IPS DF 6.9 (cell line): ENCODE results near the gene CCDC85C.

Experiments used
- DNase-seq: peaks from one replicate; pipeline ENCODE4 v3.0.0-alpha.2; 2013; ENCODE audit warnings: low read depth, low spot score
- H3K27ac ChIP-seq: one replicate; pipeline ENCODE4 v1.5.1; 2013; ENCODE audit warnings: low read length, control low read depth
- H3K27me3 ChIP-seq: 2 replicates; pipeline ENCODE4 v1.6.1; 2013; ENCODE audit warnings: mild to moderate bottlenecking, low read length; ENCODE audit not compliant: control insufficient read depth, insufficient read depth
- H3K36me3 ChIP-seq: 2 replicates; pipeline ENCODE4 v1.6.1; 2013; ENCODE audit warnings: low read length; ENCODE audit not compliant: control insufficient read depth, insufficient read depth
- H3K4me1 ChIP-seq: 2 replicates; pipeline ENCODE4 v1.6.1; 2013; ENCODE audit warnings: low read length; ENCODE audit not compliant: control insufficient read depth, insufficient read depth
- H3K4me3 ChIP-seq: 2 replicates; pipeline ENCODE4 v1.5.1; 2013; ENCODE audit warnings: mild to moderate bottlenecking, low read length
- H3K9me3 ChIP-seq: 2 replicates; pipeline ENCODE4 v1.6.1; 2013; ENCODE audit warnings: low read length, inconsistent platforms; ENCODE audit not compliant: control insufficient read depth, insufficient read depth
- WGBS: extraction: QIAGEN DNeasy Blood & Tissue Kit; methylation state at CpG from one replicate; pipeline ENCODE4 v1.1.7; 2013; ENCODE audit warnings: mixed read lengths, missing lambda C conversion rate; ENCODE audit not compliant: insufficient read length, insufficient coverage; 5-methylcytosine and 5-hydroxymethylcytosine counted together

The CCDC85C gene

GRCh38 chr14:99604766-99605298 lies 825 bp upstream of the CCDC85C start:
- H3K27ac ChIP-seq = no peak overlapping the region
- peak overlapping the region; percentile 87; the same call in 1 of the 2 replicates for H3K4me3 ChIP-seq
- peaks cover 3% of the 10 kb centered on the region for H3K4me1 ChIP-seq
- no peaks in the 10 kb centered on the region for H3K9me3 ChIP-seq
- no CpG with 5 or more reads among the region's 50 CpGs for WGBS
- no peaks in the 10 kb centered on the region for H3K36me3 ChIP-seq
- DNase-seq = no peak
- H3K27me3 ChIP-seq = peaks cover 10% of the 10 kb centered on the region

GRCh38 chr14:99604278-99604765 lies 315 bp upstream of the CCDC85C start:
- peak overlapping the region; percentile 87; the same call in 1 of the 2 replicates for H3K4me3 ChIP-seq

GRCh38 chr14:99602788-99603415 lies 1.1 kb downstream of the CCDC85C start:
- WGBS = no CpG with 5 or more reads among the region's 53 CpGs
- Histone ChIP-seq H3K27ac (no peak overlapping the region), H3K4me3 (peak overlapping the region; percentile 34; the same call in 1 of the 2 replicates), H3K4me1 (peaks cover 3% of the 10 kb centered on the region), H3K36me3 (no peaks in the 10 kb centered on the region), H3K27me3 (peaks cover 10% of the 10 kb centered on the region), H3K9me3 (no peaks in the 10 kb centered on the region)
- DNase-seq = no peak

More at GRCh38 chr14:99604278-99604765, 315 bp upstream of the CCDC85C start:
- Histone ChIP-seq H3K27me3 (peaks cover 10% of the 10 kb centered on the region), H3K27ac (no peak overlapping the region), H3K9me3 (no peaks in the 10 kb centered on the region), H3K4me1 (peaks cover 3% of the 10 kb centered on the region), H3K36me3 (no peaks in the 10 kb centered on the region)
- DNase-seq = peak; percentile 84
- WGBS = no CpG with 5 or more reads among the region's 65 CpGs

DNA sequence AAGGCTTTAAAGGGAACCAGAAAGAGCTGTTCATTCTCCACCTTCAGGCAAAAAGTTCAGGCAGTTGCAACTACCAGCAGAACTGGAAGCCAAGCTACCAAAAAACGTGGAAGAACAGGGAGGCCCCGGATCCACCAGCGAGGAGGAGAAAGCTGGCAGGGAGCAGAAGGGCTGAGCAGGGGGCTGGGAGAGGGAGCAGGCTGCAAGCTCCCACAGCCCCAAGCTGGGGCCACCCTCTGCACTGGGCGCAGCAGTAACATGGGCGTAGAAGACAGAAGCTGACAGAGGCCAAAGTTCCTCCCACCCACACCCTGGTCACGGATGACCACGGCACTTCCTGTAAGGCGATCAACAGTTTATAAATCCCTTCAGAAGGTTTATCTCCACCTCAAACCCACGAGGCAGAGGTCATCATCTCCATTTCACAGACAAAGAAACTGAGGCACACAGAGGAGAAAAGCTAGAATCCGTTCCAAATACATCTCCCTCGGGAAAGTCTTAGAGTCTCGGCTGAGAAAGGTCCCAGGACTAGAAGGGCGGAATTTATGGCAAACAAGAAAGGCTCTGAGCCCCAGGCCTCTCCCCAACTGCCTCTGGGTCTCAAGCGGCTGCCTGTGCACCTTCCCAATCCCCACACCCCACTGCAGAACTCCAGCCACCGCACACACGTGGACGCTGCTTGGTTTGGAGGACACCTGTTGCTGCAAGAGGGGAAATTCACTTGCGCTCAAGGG lies 1.8 kb downstream of the CCDC85C start:
- no peak overlapping the region for H3K27ac ChIP-seq
- no peaks in the 10 kb centered on the region for H3K36me3 ChIP-seq
- no peaks in the 10 kb centered on the region for H3K9me3 ChIP-seq
- peaks cover 3% of the 10 kb centered on the region for H3K4me1 ChIP-seq
- no peak for DNase-seq
- peak overlapping the region; percentile 34; the same call in 1 of the 2 replicates for H3K4me3 ChIP-seq
- peaks cover 10% of the 10 kb centered on the region for H3K27me3 ChIP-seq
- no CpG with 5 or more reads among the region's 18 CpGs for WGBS

DNA sequence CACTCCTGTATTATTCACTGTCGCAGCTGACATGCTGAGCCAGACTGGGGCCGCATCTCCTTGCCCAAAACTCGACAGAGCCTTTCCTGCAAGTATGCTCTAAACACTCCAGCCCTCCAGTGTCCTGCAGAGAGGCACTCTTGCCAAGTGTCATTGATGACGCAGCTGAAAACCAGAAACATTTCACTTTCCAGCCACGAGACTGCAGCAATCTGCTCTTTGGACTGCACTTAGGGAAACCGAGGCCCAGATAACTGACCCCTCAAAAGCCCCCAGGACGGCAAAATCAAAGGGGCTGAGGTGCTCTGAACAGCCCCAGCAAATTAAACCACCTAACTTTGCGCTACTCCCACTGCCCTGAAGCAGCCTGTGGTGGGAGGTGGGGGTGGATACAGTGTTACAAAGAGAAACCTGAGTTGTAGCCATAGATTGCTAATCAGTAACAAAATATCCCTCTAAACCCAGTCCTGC lies 2.6 kb downstream of the CCDC85C start:
- Histone ChIP-seq H3K4me3 (no peak overlapping the region), H3K36me3 (no peaks in the 10 kb centered on the region), H3K27ac (no peak overlapping the region), H3K27me3 (peaks cover 10% of the 10 kb centered on the region), H3K4me1 (peaks cover 3% of the 10 kb centered on the region), H3K9me3 (no peaks in the 10 kb centered on the region)
- WGBS = no CpG with 5 or more reads among the region's 8 CpGs
- no peak for DNase-seq

DNA sequence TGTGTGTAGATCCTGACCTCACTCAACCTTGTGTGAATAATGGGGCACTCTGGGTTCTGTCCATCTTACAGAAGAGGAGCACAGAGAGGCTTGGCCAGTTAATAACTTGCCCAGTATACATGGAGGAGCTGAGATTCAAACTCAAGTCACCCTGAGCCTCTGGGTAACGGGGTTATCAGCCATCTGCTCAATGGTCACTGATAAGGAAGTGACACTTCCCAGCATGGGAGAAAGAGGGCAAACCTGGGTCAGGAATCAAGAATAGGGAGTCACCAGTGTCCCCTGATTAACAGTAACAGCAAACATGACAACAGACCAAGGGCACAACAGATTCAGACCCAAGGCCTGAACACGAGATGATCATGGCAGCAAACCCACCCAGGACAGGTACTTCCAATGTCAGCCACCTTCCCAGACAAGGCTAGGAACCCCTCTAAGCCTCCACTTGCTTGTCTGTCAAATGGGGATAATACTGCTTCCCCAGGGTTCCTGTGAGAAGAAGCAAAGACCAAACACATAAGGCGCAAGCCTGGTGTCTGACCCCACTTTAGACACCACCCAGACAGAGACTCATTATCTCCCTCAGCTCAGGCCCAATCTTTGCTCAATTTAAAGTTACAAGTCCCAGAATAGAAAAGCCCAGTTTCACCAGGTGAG lies 3.6 kb downstream of the CCDC85C start:
- Histone ChIP-seq H3K4me1 (peaks cover 3% of the 10 kb centered on the region), H3K36me3 (no peaks in the 10 kb centered on the region), H3K27me3 (peaks cover 10% of the 10 kb centered on the region), H3K4me3 (no peak overlapping the region), H3K9me3 (no peaks in the 10 kb centered on the region), H3K27ac (no peak overlapping the region)
- no peak for DNase-seq
- no CpG with 5 or more reads among the region's 3 CpGs for WGBS

DNA sequence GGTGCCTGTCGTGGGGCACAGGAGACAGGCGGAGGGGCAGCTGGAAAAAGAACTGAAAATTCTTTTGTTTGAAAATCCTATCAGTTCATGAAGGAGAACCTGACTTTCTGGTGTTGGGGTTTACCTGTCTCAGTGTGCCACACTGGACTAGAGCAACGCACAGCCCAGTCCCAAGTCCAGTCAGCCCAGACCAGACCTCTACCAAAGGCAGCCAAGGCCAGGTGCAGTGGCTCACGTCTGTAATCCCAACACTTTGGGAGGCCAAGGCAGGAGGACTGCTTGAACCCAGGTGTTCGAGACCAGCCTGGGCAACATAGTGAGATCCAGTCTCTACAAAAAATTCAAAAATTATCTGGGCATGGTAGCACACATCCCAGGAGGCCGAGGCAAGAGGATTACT lies 4.6 kb downstream of the CCDC85C start:
- no peak for DNase-seq
- H3K9me3 ChIP-seq = no peaks in the 10 kb centered on the region
- no CpG with 5 or more reads among the region's 6 CpGs for WGBS
- no peak overlapping the region for H3K4me3 ChIP-seq
- peaks cover 3% of the 10 kb centered on the region for H3K4me1 ChIP-seq
- peaks cover 10% of the 10 kb centered on the region for H3K27me3 ChIP-seq
- no peak overlapping the region for H3K27ac ChIP-seq
- no peaks in the 10 kb centered on the region for H3K36me3 ChIP-seq

GRCh38 chr14:99598774-99599173 lies 5.2 kb downstream of the CCDC85C start:
- no peaks in the 10 kb centered on the region for H3K36me3 ChIP-seq
- H3K27me3 ChIP-seq = peaks cover 10% of the 10 kb centered on the region
- no peak overlapping the region for H3K4me3 ChIP-seq
- DNase-seq = no peak
- no peaks in the 10 kb centered on the region for H3K9me3 ChIP-seq
- WGBS = no CpG with 5 or more reads among the region's 3 CpGs
- H3K4me1 ChIP-seq = peaks cover 3% of the 10 kb centered on the region
- H3K27ac ChIP-seq = no peak overlapping the region

- DNase-seq = no peak
- no peak overlapping the region for H3K27ac ChIP-seq
- peaks cover 10% of the 10 kb centered on the region for H3K27me3 ChIP-seq
- H3K36me3 ChIP-seq = no peaks in the 10 kb centered on the region
- peaks cover 5% of the 10 kb centered on the region; the same call in 1 of the 2 replicates for H3K4me1 ChIP-seq
- WGBS = no CpG with 5 or more reads among the region's 20 CpGs
- no peaks in the 10 kb centered on the region for H3K9me3 ChIP-seq
- no peak overlapping the region for H3K4me3 ChIP-seq
These were observed 6.0 kb downstream of the CCDC85C start for GRCh38 chr14:99597911-99598600.

GRCh38 chr14:99596772-99597171 lies 7.2 kb downstream of the CCDC85C start:
- H3K9me3 ChIP-seq = no peaks in the 10 kb centered on the region
- H3K36me3 ChIP-seq = no peaks in the 10 kb centered on the region
- no peak for DNase-seq
- H3K27ac ChIP-seq = no peak overlapping the region
- peaks cover 5% of the 10 kb centered on the region; the same call in 1 of the 2 replicates for H3K4me1 ChIP-seq
- no peak overlapping the region for H3K4me3 ChIP-seq
- H3K27me3 ChIP-seq = no peaks in the 10 kb centered on the region
- WGBS = no CpG with 5 or more reads among the region's 7 CpGs
